MM.1S (cell line): ENCODE measurements around the gene GSAP.

Source experiments
- DNase-seq: peaks from one replicate; pipeline ENCODE4 v3.0.0-alpha.2; 2015
- H2AFZ ChIP-seq: fragments of 300-600 bp; sonication (generic); 2 replicates; pipeline ENCODE4 v1.6.0; 2016; ENCODE audit warnings: antibody characterized with exemption, low read length
- H3F3A ChIP-seq: fragments of 300-600 bp; sonication (generic); 2 replicates; pipeline ENCODE4 v1.6.1; 2016; ENCODE audit warnings: mild to moderate bottlenecking, antibody characterized with exemption, low read length, moderate library complexity, mixed read lengths; ENCODE audit not compliant: insufficient read depth
- H3K27ac ChIP-seq: fragments of 300-600 bp; sonication (generic); 2 replicates; pipeline ENCODE4 v1.5.1; 2016; ENCODE audit warnings: mild to moderate bottlenecking, low read length
- H3K27me3 ChIP-seq: fragments of 300-600 bp; sonication (generic); replicated peaks from 2 replicates; pipeline ENCODE4 v1.6.0; 2016; ENCODE audit warnings: low read length; ENCODE audit not compliant: insufficient read depth
- H3K36me3 ChIP-seq: fragments of 300-600 bp; sonication (generic); replicated peaks from 2 replicates; pipeline ENCODE4 v1.6.1; 2016; ENCODE audit warnings: mild to moderate bottlenecking, low read length, mixed read lengths; ENCODE audit not compliant: insufficient read depth
- H3K4me1 ChIP-seq: fragments of 300-600 bp; sonication (generic); 2 replicates; pipeline ENCODE4 v1.6.1; 2016; ENCODE audit warnings: low read length, mixed read lengths
- H3K4me2 ChIP-seq: fragments of 300-600 bp; sonication (generic); 2 replicates; pipeline ENCODE4 v1.6.0; 2016; ENCODE audit warnings: low read depth, low read length
- H3K4me3 ChIP-seq: fragments of 300-600 bp; sonication (generic); 2 replicates; pipeline ENCODE4 v1.5.1; 2016; ENCODE audit warnings: low read length, mixed read lengths
- H3K79me2 ChIP-seq: fragments of 300-600 bp; sonication (generic); 2 replicates; pipeline ENCODE4 v1.6.1; 2016; ENCODE audit warnings: mixed run types, low read length, mixed read lengths
- H3K9ac ChIP-seq: fragments of 300-600 bp; sonication (generic); 2 replicates; pipeline ENCODE4 v1.6.1; 2016; ENCODE audit warnings: low read length, mixed read lengths
- H3K9me2 ChIP-seq: fragments of 300-600 bp; sonication (generic); replicated peaks from 2 replicates; pipeline ENCODE4 v1.6.1; 2016; ENCODE audit warnings: mild to moderate bottlenecking, low read length, mixed read lengths; ENCODE audit not compliant: insufficient read depth
- H3K9me3 ChIP-seq: fragments of 300-600 bp; sonication (generic); replicated peaks from 2 replicates; pipeline ENCODE4 v1.6.1; 2016; ENCODE audit warnings: mild to moderate bottlenecking, low read length, mixed read lengths; ENCODE audit not compliant: insufficient read depth
- H4K20me1 ChIP-seq: fragments of 300-600 bp; sonication (generic); 2 replicates; pipeline ENCODE4 v1.6.1; 2016; ENCODE audit warnings: mild to moderate bottlenecking, low read length, moderate library complexity, mixed read lengths; ENCODE audit not compliant: insufficient read depth
- EZH2 ChIP-seq: fragments of 300-600 bp; sonication (generic); optimal IDR thresholded peaks from 2 replicates; pipeline ENCODE3; 2017; ENCODE audit warnings: low read depth, mild to moderate bottlenecking, antibody characterized with exemption, low read length, mixed read lengths
- EZH2phosphoT487 ChIP-seq: fragments of 300-600 bp; sonication (generic); IDR thresholded peaks from 2 replicates; pipeline ENCODE4 v1.6.1; 2018; ENCODE audit warnings: antibody characterized with exemption, low read length
- TF ChIP-seq, protein P1 (sequence below): fragments of 300-600 bp; sonication (generic); IDR thresholded peaks from 2 replicates; pipeline ENCODE4 v1.5.1; 2016; ENCODE audit warnings: antibody characterized with exemption, low read length, mixed read lengths

Gene GSAP

DNA sequence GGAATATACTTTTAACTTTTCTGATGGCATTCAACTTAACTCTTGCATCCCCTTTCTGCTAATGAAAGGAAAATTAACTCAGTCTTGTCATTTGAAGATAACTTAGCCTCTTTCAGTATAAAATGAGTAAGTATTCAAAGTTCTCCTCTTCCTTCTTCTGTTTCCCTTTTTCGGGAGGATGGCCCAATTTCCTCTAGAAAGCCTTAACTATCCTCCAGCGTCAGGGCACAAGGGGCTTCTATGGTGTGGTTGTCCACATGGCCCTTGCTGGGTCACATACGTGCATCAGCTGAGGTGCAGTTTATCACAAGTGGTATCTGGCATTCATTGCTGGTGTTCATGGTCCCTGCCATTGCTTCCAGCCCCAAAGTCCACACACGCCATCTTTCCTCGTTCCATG, 17.8 kb upstream of the GSAP start:
- H3K9me3 ChIP-seq, result no peaks in the 10 kb centered on the region
- H3K79me2 ChIP-seq, result no peaks in the 10 kb centered on the region
- H3K4me1 ChIP-seq, result no peaks in the 10 kb centered on the region
- H4K20me1 ChIP-seq, result no peaks in the 10 kb centered on the region
- H3K9me2 ChIP-seq, result no peaks in the 10 kb centered on the region
- no peak overlapping the region for H3K4me2 ChIP-seq
- H3K27ac ChIP-seq, result no peak overlapping the region
- no peaks in the 10 kb centered on the region for H3F3A ChIP-seq
- H3K27me3 ChIP-seq, result no peaks in the 10 kb centered on the region
- H3K36me3 ChIP-seq, result no peaks in the 10 kb centered on the region
- no peak overlapping the region for H3K9ac ChIP-seq
- no peak for TF ChIP-seq EZH2phosphoT487
- no peak for TF ChIP-seq EZH2
- TF ChIP-seq, protein P1, sequence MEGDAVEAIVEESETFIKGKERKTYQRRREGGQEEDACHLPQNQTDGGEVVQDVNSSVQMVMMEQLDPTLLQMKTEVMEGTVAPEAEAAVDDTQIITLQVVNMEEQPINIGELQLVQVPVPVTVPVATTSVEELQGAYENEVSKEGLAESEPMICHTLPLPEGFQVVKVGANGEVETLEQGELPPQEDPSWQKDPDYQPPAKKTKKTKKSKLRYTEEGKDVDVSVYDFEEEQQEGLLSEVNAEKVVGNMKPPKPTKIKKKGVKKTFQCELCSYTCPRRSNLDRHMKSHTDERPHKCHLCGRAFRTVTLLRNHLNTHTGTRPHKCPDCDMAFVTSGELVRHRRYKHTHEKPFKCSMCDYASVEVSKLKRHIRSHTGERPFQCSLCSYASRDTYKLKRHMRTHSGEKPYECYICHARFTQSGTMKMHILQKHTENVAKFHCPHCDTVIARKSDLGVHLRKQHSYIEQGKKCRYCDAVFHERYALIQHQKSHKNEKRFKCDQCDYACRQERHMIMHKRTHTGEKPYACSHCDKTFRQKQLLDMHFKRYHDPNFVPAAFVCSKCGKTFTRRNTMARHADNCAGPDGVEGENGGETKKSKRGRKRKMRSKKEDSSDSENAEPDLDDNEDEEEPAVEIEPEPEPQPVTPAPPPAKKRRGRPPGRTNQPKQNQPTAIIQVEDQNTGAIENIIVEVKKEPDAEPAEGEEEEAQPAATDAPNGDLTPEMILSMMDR, result no peak
- no peak overlapping the region for H3K4me3 ChIP-seq
- DNase-seq, result no peak
- no peak overlapping the region for H2AFZ ChIP-seq

DNA sequence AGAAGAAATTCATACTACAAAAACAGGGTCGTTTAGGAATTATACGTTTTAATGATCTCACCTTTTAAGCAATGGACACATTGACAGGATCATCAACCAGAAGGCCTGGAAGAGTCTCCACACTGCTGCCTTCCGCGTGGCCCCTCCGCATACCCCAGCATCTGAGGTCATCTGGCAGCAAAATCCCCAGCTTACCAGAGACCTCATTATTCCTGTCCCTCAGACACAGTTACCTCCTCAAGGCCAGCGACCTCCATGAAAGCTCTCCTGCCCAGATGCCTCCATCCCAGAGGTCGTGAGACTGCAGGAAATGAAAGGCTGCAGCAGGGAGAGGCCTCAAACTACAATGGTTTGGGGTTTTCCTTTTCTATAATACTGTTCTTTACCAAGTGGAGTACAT, 14.8 kb upstream of the GSAP start:
- H3K36me3 ChIP-seq, result no peaks in the 10 kb centered on the region
- no peaks in the 10 kb centered on the region for H3K79me2 ChIP-seq
- H3K9me3 ChIP-seq, result no peaks in the 10 kb centered on the region
- H3K4me2 ChIP-seq, result no peak overlapping the region
- TF ChIP-seq EZH2phosphoT487 (no peak), EZH2 (no peak)
- TF ChIP-seq, protein P1, result no peak
- H3K9me2 ChIP-seq, result no peaks in the 10 kb centered on the region
- no peaks in the 10 kb centered on the region for H3F3A ChIP-seq
- H3K27me3 ChIP-seq, result no peaks in the 10 kb centered on the region
- no peak overlapping the region for H3K9ac ChIP-seq
- H4K20me1 ChIP-seq, result no peaks in the 10 kb centered on the region
- H3K4me3 ChIP-seq, result no peak overlapping the region
- H2AFZ ChIP-seq, result no peak overlapping the region
- no peak for DNase-seq
- H3K27ac ChIP-seq, result no peak overlapping the region
- H3K4me1 ChIP-seq, result peaks cover 6% of the 10 kb centered on the region

DNA sequence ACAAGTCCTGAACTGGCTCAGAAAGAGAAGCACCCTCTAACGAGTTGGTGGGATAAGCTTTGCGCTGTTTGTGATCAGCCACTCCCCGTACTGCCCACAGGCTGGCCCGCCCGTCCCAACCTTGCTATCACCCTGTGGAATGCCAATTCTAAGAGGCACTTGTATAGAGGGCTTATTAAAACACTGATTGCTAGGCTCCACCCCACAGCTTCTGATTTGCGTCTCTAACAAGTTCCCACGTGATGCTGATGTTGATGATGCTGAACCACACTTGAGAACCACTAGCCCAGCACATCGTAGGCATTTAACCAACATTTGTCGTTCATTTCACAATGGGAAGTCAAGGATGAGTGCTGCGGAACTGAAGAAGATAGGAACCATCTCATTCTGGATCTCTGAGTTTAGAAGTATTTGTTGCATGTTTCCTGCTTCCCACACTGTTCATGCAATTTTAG, 12.7 kb upstream of the GSAP start:
- Histone ChIP-seq H3K36me3 (no peaks in the 10 kb centered on the region), H3K4me3 (no peak overlapping the region), H3K27ac (no peak overlapping the region), H3K27me3 (no peaks in the 10 kb centered on the region), H2AFZ (no peak overlapping the region), H3K9me3 (no peaks in the 10 kb centered on the region), H3K4me1 (peaks cover 6% of the 10 kb centered on the region), H4K20me1 (no peaks in the 10 kb centered on the region), H3F3A (no peaks in the 10 kb centered on the region), H3K9ac (no peak overlapping the region), H3K79me2 (no peaks in the 10 kb centered on the region), H3K4me2 (no peak overlapping the region), H3K9me2 (no peaks in the 10 kb centered on the region)
- DNase-seq, result no peak
- TF ChIP-seq, protein P1, result no peak
- TF ChIP-seq EZH2, result no peak
- no peak for TF ChIP-seq EZH2phosphoT487
